ENCODE results near the gene PAPSS2.

PAPSS2 gene

GRCh38 chr10:87790185-87790584 lies 130.5 kb downstream of the PAPSS2 start:
- no peak for DNase-seq (ENCODE audit: low read depth)

- DNase-seq (ENCODE audit: low read depth), result no peak
These were observed 134.6 kb downstream of the PAPSS2 start for GRCh38 chr10:87794285-87794684.

Measured in T follicular helper cell (primary cell).